ENCODE results near the gene SNRNP27. TPM values are rescaled to one million over a fixed set of nuclear protein-coding genes. Genes with fewer than 3 reads are reported as not detected.

The SNRNP27 gene
- total and polyA plus RNA-seq, 9 of the 15 experiments (the other 6 are each of a cell fraction or from before 2014, with no cell fraction given), result 29.2 to 102 (median 65.7) TPM

DNA sequence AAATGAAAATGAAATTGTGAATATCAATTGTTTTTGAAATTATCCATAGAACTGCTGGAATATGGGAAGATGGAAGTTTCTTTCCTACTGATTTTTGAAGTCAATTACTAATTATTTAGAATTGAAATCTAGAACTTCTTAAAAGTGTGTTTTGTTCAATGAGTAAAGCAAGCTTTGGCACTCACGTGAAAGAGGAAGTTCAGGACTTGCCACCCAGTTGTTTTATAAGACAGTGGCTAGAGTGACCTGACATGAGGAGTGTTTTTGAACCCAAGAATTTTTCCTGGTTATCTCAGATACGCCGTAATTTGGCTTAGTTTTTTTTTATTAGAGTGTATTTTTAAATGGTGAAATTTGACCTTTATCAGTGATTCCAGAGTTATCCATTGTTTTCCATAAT, 24.6 kb downstream of the SNRNP27 start:
- Histone ChIP-seq H3K9me1 (ENCODE audit: control insufficient read depth, insufficient read depth, low read length) (no peaks in the 10 kb centered on the region), H3K9ac (ENCODE audit: insufficient read depth in 1 of 2, low read depth in 2 of 2, low read length in 2 of 2) (peak overlapping the region in 1 of 2 experiments; percentile 87; a peak in 1 of 4 replicates), H3K27me3 (ENCODE audit: control insufficient read depth in 2 of 2, insufficient read depth in 2 of 2, low read length in 2 of 2) (no peaks in the 10 kb centered on the region), H3K27ac (ENCODE audit: extremely low read depth, low read depth, low read length) (peak overlapping the region; percentile 43; the same call in 1 of the 3 replicates), H3K36me3 (ENCODE audit: control insufficient read depth, insufficient read depth, low read length) (peaks cover 69% of the 10 kb centered on the region), H3K9me3 (replicated peaks; ENCODE audit: control insufficient read depth, insufficient read depth, low read depth, low read length) (no peaks in the 10 kb centered on the region), H4K20me1 (replicated peaks; ENCODE audit: control insufficient read depth, insufficient read depth, low read length) (no peaks in the 10 kb centered on the region), H3K4me1 (replicated peaks in 1 of 2; ENCODE audit: control insufficient read depth in 2 of 2, insufficient read depth in 2 of 2, low read length in 2 of 2) (peaks cover 15 to 16% of the 10 kb centered on the region in 2 experiments), H3K4me2 (ENCODE audit: insufficient read depth, low read length) (no peak overlapping the region), H2AFZ (ENCODE audit: low read depth, low read length) (no peak overlapping the region), H3K79me2 (ENCODE audit: control insufficient read depth, insufficient read depth, low read length) (peaks cover 46% of the 10 kb centered on the region), H3K4me3 (no peak overlapping the region)
- ChIA-PET POLR2A (interaction anchor here (0.7 to 12.6 kb wide), 7 partner anchors 13 to 170 kb away, joined by 3 to 107 read pairs (median 4); no protein-coding TSS in a partner anchor), CTCF (ENCODE audit: low intra/inter-chr PET ratio) (no interaction called here)
- ATAC-seq (no peak), FAIRE-seq (no peak), DNase-seq (ENCODE audit: extremely low read depth in 1 of 4, low spot score in 3 of 4) (no peak)
- TF ChIP-seq ZNF395 (CRISPR knock-in tag; IDR thresholded peaks at IDR 0.05) (0 out of 2 replicates have a peak, but pooled peaks have one; percentile 21), ZNF589 (CRISPR knock-in tag; IDR thresholded peaks at IDR 0.05; ENCODE audit: low read depth) (peak; percentile 82; the same call in 1 of the 2 replicates), PKNOX1 (IDR thresholded peaks at IDR 0.05) (no peak), ZNF175 (CRISPR knock-in tag; IDR thresholded peaks at IDR 0.05; ENCODE audit: low read depth) (peak; percentile 11; the same call in 1 of the 2 replicates)
- 24% methylated on average over 3 of the region's 3 CpGs for WGBS (ENCODE audit: insufficient coverage, low coverage, missing lambda C conversion rate)
- in situ Hi-C loops (cut with MboI), result loop anchor here (5.0 to 25.0 kb wide), 3 partner anchors 149 to 719 kb away; partner anchors contain the start of gene FAM136A
- intact Hi-C loops (cut with micrococcal nuclease), result loop anchor here (10.0 kb wide), 1 partner anchor 274 kb away; the partner anchor contains the start of gene AAK1
- no TSS peak for BruUV-seq (replicated peaks)
